ENCODE data around the gene TUBB3.
A peak's percentile ranks its signal among the peaks of the same experiment; 100 is the strongest.
"Not testable (repeated sequence)": the region's sequence is repeated elsewhere in the genome, so short reads cannot be mapped to it uniquely, and the experiment has no call there.

Gene TUBB3

DNA sequence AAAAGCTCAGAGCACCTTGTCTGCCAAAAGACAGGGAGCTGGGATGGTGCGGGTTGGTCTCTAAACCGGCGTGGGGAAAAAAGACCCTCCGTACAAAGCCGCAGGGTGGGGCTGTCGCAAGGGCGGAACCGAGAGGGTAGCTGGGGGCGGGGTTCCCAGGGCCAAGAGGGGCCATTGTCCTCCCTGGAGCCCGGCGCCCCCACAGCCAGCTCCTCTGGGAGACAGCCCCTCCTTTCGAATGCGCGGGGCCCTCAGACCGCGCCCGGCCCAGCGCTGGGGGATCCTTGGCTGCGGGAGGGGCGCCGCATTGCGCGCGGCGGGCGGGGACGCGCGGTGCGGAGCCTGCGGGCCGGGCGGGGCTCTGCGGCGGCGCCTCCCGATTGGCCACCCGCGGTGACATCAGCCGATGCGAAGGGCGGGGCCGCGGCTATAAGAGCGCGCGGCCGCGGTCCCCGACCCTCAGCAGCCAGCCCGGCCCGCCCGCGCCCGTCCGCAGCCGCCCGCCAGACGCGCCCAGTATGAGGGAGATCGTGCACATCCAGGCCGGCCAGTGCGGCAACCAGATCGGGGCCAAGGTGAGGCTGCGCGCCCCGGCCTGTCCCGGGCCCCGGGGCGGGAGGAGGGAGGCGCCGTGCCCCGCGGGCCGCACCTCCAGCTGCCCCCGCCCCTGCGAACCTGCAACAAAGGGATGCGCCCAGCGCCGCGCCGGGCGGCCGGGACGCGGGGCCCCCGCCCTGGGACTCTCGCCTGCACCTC lies at the start of gene TUBB3:
TUBB3 (plus strand) TSS at position 459 of the 756 bp plus-strand sequence; CDS start at position 519, 60 bp downstream.
- ATAC-seq (peak; percentile 18), DNase-seq (peak; percentile 54)
- peaks cover 41% of the 10 kb centered on the region for H3K4me1 Mint-ChIP-seq
- H3K27ac Mint-ChIP-seq = no peak within 1 kb of the TSS
- H3K36me3 Mint-ChIP-seq (ENCODE audit: low read depth) = no peaks in the 10 kb centered on the region
- H3K4me3 Mint-ChIP-seq = peak within 1 kb of the TSS; percentile 59
- H3K9me3 Mint-ChIP-seq = no peaks in the 10 kb centered on the region
- H3K27me3 Mint-ChIP-seq = peaks cover 60% of the 10 kb centered on the region

DNA sequence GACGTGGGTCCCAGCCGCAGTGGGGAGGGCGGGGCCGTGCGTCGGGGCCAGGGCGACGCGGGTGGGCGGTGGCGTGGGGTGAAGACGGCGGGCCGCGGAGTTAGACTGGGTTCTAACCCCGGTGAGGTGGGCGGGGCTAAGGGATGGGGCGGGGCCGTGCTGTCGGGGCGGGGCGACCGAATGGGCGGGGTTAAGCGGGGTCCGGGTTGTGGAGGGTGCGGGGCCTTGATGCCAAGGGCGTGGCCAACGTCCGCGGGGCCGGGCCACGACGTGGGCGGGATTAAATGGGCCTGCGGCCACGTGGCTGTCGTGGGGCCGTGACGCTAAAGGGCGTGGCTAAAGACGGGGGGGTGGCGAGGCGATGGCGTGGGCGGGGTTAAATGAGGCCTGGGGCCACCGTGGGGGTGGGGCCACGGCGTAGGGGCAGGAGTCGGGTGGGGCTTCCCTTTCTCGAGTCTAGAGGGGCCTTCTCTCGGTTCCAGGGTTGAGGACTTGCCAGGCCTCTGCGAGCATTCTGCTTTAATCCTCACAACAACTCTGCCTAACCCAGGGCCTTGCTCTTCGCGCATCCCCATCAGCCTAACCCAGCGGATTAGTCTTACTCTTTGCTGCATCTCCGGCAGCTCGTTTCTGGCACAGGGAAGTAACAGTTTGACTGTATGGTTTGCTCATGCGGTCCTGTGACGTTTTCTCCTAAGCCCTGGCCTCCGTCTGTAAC lies 49.0 kb upstream of the TUBB3 start:
- H3K27me3 Mint-ChIP-seq = no peaks in the 10 kb centered on the region
- peak overlapping the region; percentile 87 for H3K4me3 Mint-ChIP-seq
- peak overlapping the region; percentile 95 for H3K27ac Mint-ChIP-seq
- peaks cover 26% of the 10 kb centered on the region for H3K36me3 Mint-ChIP-seq (ENCODE audit: low read depth)
- ATAC-seq = peak; percentile 79
- H3K9me3 Mint-ChIP-seq = peaks cover 3% of the 10 kb centered on the region
- peak; percentile 97 for DNase-seq
- peaks cover 19% of the 10 kb centered on the region for H3K4me1 Mint-ChIP-seq

DNA sequence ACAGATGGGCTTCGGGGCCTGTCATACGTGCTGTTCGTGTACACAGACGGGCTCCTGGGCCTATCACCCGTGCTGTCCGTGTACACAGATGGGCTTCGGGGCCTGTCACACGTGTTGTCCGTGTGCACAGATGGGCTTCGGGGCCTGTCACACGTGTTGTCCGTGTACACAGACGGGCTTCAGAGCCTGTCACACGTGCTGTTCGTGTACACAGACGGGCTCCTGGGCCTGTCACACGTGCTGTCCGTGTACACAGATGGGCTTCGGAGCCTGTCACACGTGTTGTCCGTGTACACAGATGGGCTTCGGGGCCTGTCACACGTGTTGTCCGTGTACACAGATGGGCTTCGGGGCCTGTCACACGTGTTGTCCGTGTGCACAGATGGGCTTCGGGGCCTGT lies 44.0 kb upstream of the TUBB3 start:
- Mint-ChIP-seq H3K4me1 (peaks cover 15% of the 10 kb centered on the region), H3K36me3 (ENCODE audit: low read depth) (peaks cover 46% of the 10 kb centered on the region)
- H3K27me3 Mint-ChIP-seq, H3K4me3 Mint-ChIP-seq, H3K27ac Mint-ChIP-seq, DNase-seq, ATAC-seq, H3K9me3 Mint-ChIP-seq: not testable (repeated sequence)

DNA sequence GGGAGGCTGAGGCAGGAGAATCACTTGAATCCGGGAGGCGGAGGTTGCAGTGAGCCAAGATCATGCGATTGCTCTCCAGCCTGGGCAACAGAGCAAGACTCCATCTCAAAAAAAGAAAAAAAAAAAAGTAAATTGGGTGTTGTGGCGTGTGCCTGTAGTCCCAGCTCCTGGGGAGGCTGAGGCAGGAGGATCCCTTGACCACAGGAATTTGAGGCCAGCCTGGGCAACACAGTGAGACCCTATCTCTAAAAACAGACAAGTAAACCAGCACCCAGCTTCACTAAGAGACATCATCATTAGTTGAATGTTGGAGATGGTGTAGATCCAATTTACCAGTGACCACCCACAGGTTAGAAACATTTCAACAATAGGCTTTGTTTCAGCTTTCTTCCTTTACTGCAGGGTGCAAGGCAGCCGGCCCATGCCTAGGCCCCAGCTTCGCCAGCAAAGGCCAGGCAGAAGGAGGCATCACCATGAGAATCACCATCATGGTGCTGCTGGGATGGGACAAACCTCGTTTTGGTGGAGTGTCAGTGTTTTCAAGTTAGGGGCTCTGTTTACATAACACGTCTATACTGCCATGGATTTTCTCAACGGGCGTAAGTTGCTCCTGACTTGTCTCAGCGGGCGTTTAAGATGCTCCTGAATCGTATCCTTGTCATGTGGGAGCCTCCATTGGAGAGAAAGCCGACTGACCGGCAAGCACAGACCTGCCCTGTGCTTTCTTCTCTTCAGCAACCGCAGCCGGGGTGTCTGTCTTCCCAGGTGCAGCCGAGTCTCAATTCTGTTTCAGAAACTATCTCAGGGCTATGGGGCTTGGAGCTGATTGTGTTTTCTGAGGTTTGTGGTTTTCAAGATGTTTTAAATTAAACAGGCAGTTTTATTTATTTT lies 42.4 kb upstream of the TUBB3 start:
- Mint-ChIP-seq H3K4me1 (peaks cover 4% of the 10 kb centered on the region), H3K27ac (no peak overlapping the region), H3K27me3 (no peaks in the 10 kb centered on the region), H3K36me3 (ENCODE audit: low read depth) (peaks cover 44% of the 10 kb centered on the region), H3K9me3 (no peaks in the 10 kb centered on the region), H3K4me3 (no peak overlapping the region)
- DNase-seq (no peak), ATAC-seq (no peak)

DNA sequence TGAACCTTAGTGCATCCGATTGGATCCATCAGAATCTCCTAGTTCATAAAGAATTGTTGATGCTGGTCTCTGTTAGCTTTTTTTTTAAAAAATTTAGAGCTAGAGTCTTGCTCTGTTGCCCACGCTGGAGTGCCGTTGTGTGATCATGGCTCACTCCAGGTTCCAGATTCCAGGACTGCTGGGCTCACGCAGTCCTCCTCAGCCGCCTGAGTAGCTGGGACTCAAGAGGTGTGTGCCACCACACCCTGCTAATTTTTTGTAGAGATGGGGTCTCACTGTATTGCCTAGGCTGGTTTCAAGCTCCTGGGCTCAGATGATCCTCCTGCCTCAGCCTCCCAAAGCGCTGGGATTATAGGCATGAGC lies 41.8 kb upstream of the TUBB3 start:
- DNase-seq (no peak), ATAC-seq (no peak)
- no peak overlapping the region for H3K27ac Mint-ChIP-seq
- no peak overlapping the region for H3K4me3 Mint-ChIP-seq
- H3K36me3 Mint-ChIP-seq (ENCODE audit: low read depth) = peaks cover 39% of the 10 kb centered on the region
- no peaks in the 10 kb centered on the region for H3K9me3 Mint-ChIP-seq
- H3K27me3 Mint-ChIP-seq = no peaks in the 10 kb centered on the region
- peaks cover 2% of the 10 kb centered on the region for H3K4me1 Mint-ChIP-seq

- H3K27me3 Mint-ChIP-seq = no peaks in the 10 kb centered on the region
Measured at GRCh38 chr16:89883346-89884040, 39.6 kb upstream of the TUBB3 start.

DNA sequence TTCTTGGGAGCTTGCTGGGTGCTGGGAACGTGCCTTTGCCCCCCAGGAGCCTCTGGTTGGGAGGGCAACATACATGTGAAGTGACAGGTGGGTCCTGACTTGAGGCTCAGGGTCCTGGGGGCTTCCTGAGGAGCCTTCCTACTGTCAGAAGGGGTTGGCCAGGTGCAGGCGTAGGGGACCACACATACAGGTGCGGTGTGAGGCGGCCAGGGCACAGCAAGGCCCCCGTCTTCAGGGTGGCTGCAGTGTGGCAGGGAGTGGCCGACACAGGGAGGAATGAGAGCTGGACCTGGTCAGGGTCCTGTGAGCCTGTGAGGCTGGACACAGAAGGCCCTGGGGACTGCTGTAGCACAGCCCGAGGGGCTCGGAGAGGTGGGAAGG lies 39.1 kb upstream of the TUBB3 start:
- Mint-ChIP-seq H3K36me3 (ENCODE audit: low read depth) (peaks cover 42% of the 10 kb centered on the region), H3K27me3 (no peaks in the 10 kb centered on the region), H3K27ac (no peak overlapping the region), H3K4me3 (no peak overlapping the region), H3K9me3 (no peaks in the 10 kb centered on the region), H3K4me1 (peaks cover 2% of the 10 kb centered on the region)
- no peak for DNase-seq
- no peak for ATAC-seq

More at GRCh38 chr16:89883346-89884040, 39.6 kb upstream of the TUBB3 start:
- Mint-ChIP-seq H3K36me3 (ENCODE audit: low read depth) (peaks cover 44% of the 10 kb centered on the region), H3K4me3 (no peak overlapping the region), H3K9me3 (no peaks in the 10 kb centered on the region), H3K4me1 (peaks cover 2% of the 10 kb centered on the region), H3K27ac (no peak overlapping the region)
- no peak for DNase-seq
- no peak for ATAC-seq

DNA sequence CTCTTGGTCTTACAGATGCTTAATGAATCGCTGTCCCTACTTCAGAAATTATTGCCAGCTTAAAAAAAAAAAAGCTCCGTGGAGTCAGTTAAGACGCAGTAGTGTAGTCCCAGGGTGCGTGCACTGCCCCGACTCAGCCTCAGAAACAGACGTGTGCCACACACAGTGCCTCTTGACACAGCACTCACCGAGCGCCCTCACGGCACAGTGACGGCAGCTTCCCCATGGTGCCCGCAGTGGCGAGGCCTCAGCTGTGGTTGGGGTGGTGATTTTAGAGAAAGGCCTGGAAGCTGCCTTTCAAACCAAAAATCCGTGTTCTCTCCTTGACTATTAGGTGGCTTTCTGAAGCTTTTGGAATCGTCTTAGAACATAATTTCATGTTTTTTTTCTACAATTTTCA lies 35.9 kb upstream of the TUBB3 start:
- peaks cover 49% of the 10 kb centered on the region for H3K36me3 Mint-ChIP-seq (ENCODE audit: low read depth)
- H3K27ac Mint-ChIP-seq = no peak overlapping the region
- H3K27me3 Mint-ChIP-seq = no peaks in the 10 kb centered on the region
- no peaks in the 10 kb centered on the region for H3K9me3 Mint-ChIP-seq
- ATAC-seq = no peak
- no peak overlapping the region for H3K4me3 Mint-ChIP-seq
- no peak for DNase-seq
- H3K4me1 Mint-ChIP-seq = peaks cover 12% of the 10 kb centered on the region

GRCh38 chr16:89890200-89890599 lies 32.9 kb upstream of the TUBB3 start:
- Mint-ChIP-seq H3K4me1 (peaks cover 12% of the 10 kb centered on the region), H3K27ac (peak overlapping the region; percentile 46), H3K27me3 (no peaks in the 10 kb centered on the region), H3K9me3 (no peaks in the 10 kb centered on the region), H3K4me3 (no peak overlapping the region), H3K36me3 (ENCODE audit: low read depth) (peaks cover 43% of the 10 kb centered on the region)
- DNase-seq = peak; percentile 34
- peak; percentile 86 for ATAC-seq

GRCh38 chr16:89890886-89891657 lies 32.1 kb upstream of the TUBB3 start:
- Mint-ChIP-seq H3K27ac (no peak overlapping the region), H3K4me3 (no peak overlapping the region)

DNA sequence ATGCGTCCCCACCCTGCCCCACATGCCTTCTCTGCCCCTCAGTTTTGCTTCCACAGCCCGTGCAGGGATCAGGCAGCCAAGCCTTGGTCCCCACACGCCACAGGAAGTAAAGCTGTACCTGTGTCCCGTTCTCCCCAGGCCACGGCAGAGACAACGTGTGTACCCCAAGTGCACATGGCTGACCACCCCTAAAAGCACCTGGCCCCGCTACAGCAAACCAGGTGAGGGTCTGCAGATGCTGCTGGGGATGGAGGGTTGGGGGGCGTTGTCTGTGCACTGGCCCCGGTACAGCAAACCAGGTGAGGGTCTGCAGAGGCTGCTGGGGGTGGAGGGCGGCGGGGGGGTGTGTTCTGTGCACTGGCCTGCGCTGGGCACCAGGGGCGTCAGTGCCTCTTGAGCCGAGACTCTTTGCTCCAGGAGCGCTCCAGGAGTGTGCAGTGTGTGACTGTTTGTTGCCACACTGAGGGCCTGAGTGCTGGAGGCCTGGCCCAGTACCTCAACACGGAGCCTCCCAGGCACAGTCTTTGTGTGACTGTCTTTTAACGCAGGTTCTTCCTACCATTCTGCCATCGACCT lies 31.0 kb upstream of the TUBB3 start:
- Mint-ChIP-seq H3K4me1 (peaks cover 12% of the 10 kb centered on the region), H3K27me3 (no peaks in the 10 kb centered on the region), H3K36me3 (ENCODE audit: low read depth) (peaks cover 39% of the 10 kb centered on the region), H3K27ac (no peak overlapping the region), H3K9me3 (no peaks in the 10 kb centered on the region), H3K4me3 (no peak overlapping the region)
- ATAC-seq (no peak), DNase-seq (no peak)

More at GRCh38 chr16:89890886-89891657, 32.1 kb upstream of the TUBB3 start:
- ATAC-seq (no peak), DNase-seq (no peak)
- Mint-ChIP-seq H3K4me1 (peaks cover 12% of the 10 kb centered on the region), H3K27me3 (no peaks in the 10 kb centered on the region), H3K36me3 (ENCODE audit: low read depth) (peaks cover 43% of the 10 kb centered on the region), H3K9me3 (no peaks in the 10 kb centered on the region)

DNA sequence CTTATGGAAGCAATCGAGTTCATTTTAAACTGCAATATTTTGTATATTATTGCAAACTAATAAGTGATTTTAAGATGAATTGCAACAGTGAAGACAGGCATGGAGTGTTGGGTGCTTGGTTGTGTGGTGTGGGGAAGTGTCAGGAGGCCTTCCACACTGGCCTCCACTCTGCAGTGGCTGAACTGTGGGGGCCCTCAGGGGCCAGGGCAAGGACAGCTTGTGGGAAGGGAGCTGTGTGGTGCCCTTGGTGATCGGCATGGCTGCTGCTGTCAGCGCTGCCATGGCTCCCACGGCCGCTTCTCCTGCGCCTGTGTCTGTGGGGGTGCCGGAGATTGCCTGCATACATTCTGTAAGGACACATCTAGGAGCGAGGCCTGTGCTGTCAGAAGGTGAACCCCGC lies 30.5 kb upstream of the TUBB3 start:
- no peaks in the 10 kb centered on the region for H3K9me3 Mint-ChIP-seq
- H3K4me1 Mint-ChIP-seq = peaks cover 12% of the 10 kb centered on the region
- H3K27ac Mint-ChIP-seq = no peak overlapping the region
- no peak for ATAC-seq
- H3K27me3 Mint-ChIP-seq = no peaks in the 10 kb centered on the region
- no peak for DNase-seq
- H3K36me3 Mint-ChIP-seq (ENCODE audit: low read depth) = peaks cover 39% of the 10 kb centered on the region
- no peak overlapping the region for H3K4me3 Mint-ChIP-seq
